IPS-20b (cell line): ENCODE results near the gene ECT2L.

ENCODE experiments used
- H3K27ac ChIP-seq: one replicate; pipeline ENCODE4 v1.5.1; 2013; ENCODE audit warnings: low read length
- H3K27me3 ChIP-seq: 2 replicates; pipeline ENCODE4 v1.6.1; 2013; ENCODE audit warnings: mild to moderate bottlenecking, low read length, inconsistent platforms; ENCODE audit not compliant: insufficient read depth
- H3K36me3 ChIP-seq: 2 replicates; pipeline ENCODE4 v1.6.1; 2013; ENCODE audit warnings: low read depth, mild to moderate bottlenecking, inconsistent platforms, low read length, moderate library complexity; ENCODE audit not compliant: insufficient read depth
- H3K4me1 ChIP-seq: 2 replicates; pipeline ENCODE4 v1.6.1; 2013; ENCODE audit warnings: mild to moderate bottlenecking, control low read depth, inconsistent platforms, low read length, moderate library complexity; ENCODE audit not compliant: insufficient read depth
- H3K4me3 ChIP-seq: 2 replicates; pipeline ENCODE4 v1.5.1; 2013; ENCODE audit warnings: mild to moderate bottlenecking, low read length, inconsistent platforms
- H3K9ac ChIP-seq: 2 replicates; pipeline ENCODE4 v1.6.1; 2013; ENCODE audit warnings: low read depth, mild to moderate bottlenecking, inconsistent platforms, low read length, moderate library complexity
- H3K9me3 ChIP-seq: 2 replicates; pipeline ENCODE4 v1.6.1; 2013; ENCODE audit warnings: mild to moderate bottlenecking, low read depth, low read length, inconsistent platforms; ENCODE audit not compliant: insufficient read depth

ECT2L gene

GRCh38 chr6:138795809-138796603 lies at the start of gene ECT2L:
ECT2L (plus strand) TSS chr6:138796087; CDS start chr6:138813275, 17,188 bp downstream.
- Histone ChIP-seq H3K4me3 (peak within 1 kb of the TSS; percentile 70), H3K9me3 (no peaks in the 10 kb centered on the region), H3K9ac (peak within 1 kb of the TSS; percentile 61; the same call in 1 of the 2 replicates), H3K27ac (no peak within 1 kb of the TSS), H3K27me3 (peaks cover 22% of the 10 kb centered on the region), H3K36me3 (no peaks in the 10 kb centered on the region), H3K4me1 (peaks cover 4% of the 10 kb centered on the region; the same call in 1 of the 2 replicates)

- Histone ChIP-seq H3K4me1 (no peaks in the 10 kb centered on the region), H3K4me3 (no peak overlapping the region), H3K27me3 (no peaks in the 10 kb centered on the region), H3K9me3 (no peaks in the 10 kb centered on the region), H3K27ac (no peak overlapping the region), H3K36me3 (no peaks in the 10 kb centered on the region), H3K9ac (no peak overlapping the region)
Measured at GRCh38 chr6:138752017-138752416, 43.9 kb upstream of the ECT2L start.

- H3K27ac ChIP-seq, result no peak overlapping the region
- H3K36me3 ChIP-seq, result no peaks in the 10 kb centered on the region
- no peaks in the 10 kb centered on the region for H3K9me3 ChIP-seq
- no peak overlapping the region for H3K9ac ChIP-seq
- no peaks in the 10 kb centered on the region for H3K4me1 ChIP-seq
- no peaks in the 10 kb centered on the region for H3K27me3 ChIP-seq
- no peak overlapping the region for H3K4me3 ChIP-seq
Measured at GRCh38 chr6:138757136-138757535, 38.8 kb upstream of the ECT2L start.

- no peaks in the 10 kb centered on the region for H3K27me3 ChIP-seq
- no peak overlapping the region for H3K27ac ChIP-seq
- no peak overlapping the region for H3K4me3 ChIP-seq
- no peaks in the 10 kb centered on the region for H3K9me3 ChIP-seq
- H3K36me3 ChIP-seq, result no peaks in the 10 kb centered on the region
- no peak overlapping the region for H3K9ac ChIP-seq
- no peaks in the 10 kb centered on the region for H3K4me1 ChIP-seq
Measured at GRCh38 chr6:138765896-138766655, 29.8 kb upstream of the ECT2L start.

- Histone ChIP-seq H3K4me3 (no peak overlapping the region), H3K9ac (no peak overlapping the region), H3K27me3 (no peaks in the 10 kb centered on the region), H3K9me3 (no peaks in the 10 kb centered on the region), H3K4me1 (no peaks in the 10 kb centered on the region), H3K27ac (no peak overlapping the region), H3K36me3 (no peaks in the 10 kb centered on the region)
Measured at GRCh38 chr6:138769102-138769676, 26.7 kb upstream of the ECT2L start.

GRCh38 chr6:138772596-138773176 lies 23.2 kb upstream of the ECT2L start:
- H3K9me3 ChIP-seq, result no peaks in the 10 kb centered on the region
- H3K9ac ChIP-seq, result peak overlapping the region; percentile 91
- peak overlapping the region; percentile 90 for H3K27ac ChIP-seq
- H3K36me3 ChIP-seq, result no peaks in the 10 kb centered on the region
- H3K4me1 ChIP-seq, result no peaks in the 10 kb centered on the region
- peak overlapping the region; percentile 85 for H3K4me3 ChIP-seq
- no peaks in the 10 kb centered on the region for H3K27me3 ChIP-seq

- Histone ChIP-seq H3K27me3 (no peaks in the 10 kb centered on the region), H3K9me3 (no peaks in the 10 kb centered on the region), H3K27ac (peak within 1 kb of the TSS; percentile 90), H3K4me1 (no peaks in the 10 kb centered on the region), H3K9ac (peak within 1 kb of the TSS; percentile 91), H3K4me3 (peak within 1 kb of the TSS; percentile 85), H3K36me3 (no peaks in the 10 kb centered on the region)
Measured at GRCh38 chr6:138773177-138774091, 22.5 kb upstream of the ECT2L start, which contains the start of gene CCDC28A. CCDC28A (plus strand) TSS chr6:138773769; CDS start chr6:138776121, 2,352 bp downstream.

GRCh38 chr6:138774370-138774769 lies 21.5 kb upstream of the ECT2L start:
- Histone ChIP-seq H3K9me3 (no peaks in the 10 kb centered on the region), H3K27ac (no peak overlapping the region), H3K27me3 (no peaks in the 10 kb centered on the region), H3K4me3 (peak overlapping the region; percentile 85), H3K9ac (peak overlapping the region; percentile 91; the same call in 1 of the 2 replicates), H3K36me3 (no peaks in the 10 kb centered on the region), H3K4me1 (no peaks in the 10 kb centered on the region)

- Histone ChIP-seq H3K36me3 (no peaks in the 10 kb centered on the region), H3K27ac (no peak overlapping the region)
Measured at GRCh38 chr6:138776659-138777058, 19.2 kb upstream of the ECT2L start.

GRCh38 chr6:138778331-138778730 lies 17.6 kb upstream of the ECT2L start:
- Histone ChIP-seq H3K9me3 (no peaks in the 10 kb centered on the region), H3K27me3 (no peaks in the 10 kb centered on the region), H3K4me3 (no peak overlapping the region), H3K9ac (no peak overlapping the region), H3K27ac (no peak overlapping the region), H3K4me1 (no peaks in the 10 kb centered on the region), H3K36me3 (peaks cover 4% of the 10 kb centered on the region; the same call in 1 of the 2 replicates)

More at GRCh38 chr6:138776659-138777058, 19.2 kb upstream of the ECT2L start:
- H3K9me3 ChIP-seq, result no peaks in the 10 kb centered on the region
- H3K9ac ChIP-seq, result no peak overlapping the region
- no peak overlapping the region for H3K4me3 ChIP-seq
- no peaks in the 10 kb centered on the region for H3K4me1 ChIP-seq
- H3K27me3 ChIP-seq, result no peaks in the 10 kb centered on the region
